HG03060 (cell line): ENCODE data around the gene DPF1.
"Not testable (repeated sequence)": the region's sequence is repeated elsewhere in the genome, so short reads cannot be mapped to it uniquely, and the experiment has no call there.

Experiments
- ATAC-seq: cut with Tn5 transposase; IDR thresholded peaks from one replicate; pipeline ENCODE4 v1.9.1; 2021; ENCODE audit warnings: low read depth, moderate number of reproducible peaks; ENCODE audit not compliant: unreplicated experiment

The DPF1 gene

DNA sequence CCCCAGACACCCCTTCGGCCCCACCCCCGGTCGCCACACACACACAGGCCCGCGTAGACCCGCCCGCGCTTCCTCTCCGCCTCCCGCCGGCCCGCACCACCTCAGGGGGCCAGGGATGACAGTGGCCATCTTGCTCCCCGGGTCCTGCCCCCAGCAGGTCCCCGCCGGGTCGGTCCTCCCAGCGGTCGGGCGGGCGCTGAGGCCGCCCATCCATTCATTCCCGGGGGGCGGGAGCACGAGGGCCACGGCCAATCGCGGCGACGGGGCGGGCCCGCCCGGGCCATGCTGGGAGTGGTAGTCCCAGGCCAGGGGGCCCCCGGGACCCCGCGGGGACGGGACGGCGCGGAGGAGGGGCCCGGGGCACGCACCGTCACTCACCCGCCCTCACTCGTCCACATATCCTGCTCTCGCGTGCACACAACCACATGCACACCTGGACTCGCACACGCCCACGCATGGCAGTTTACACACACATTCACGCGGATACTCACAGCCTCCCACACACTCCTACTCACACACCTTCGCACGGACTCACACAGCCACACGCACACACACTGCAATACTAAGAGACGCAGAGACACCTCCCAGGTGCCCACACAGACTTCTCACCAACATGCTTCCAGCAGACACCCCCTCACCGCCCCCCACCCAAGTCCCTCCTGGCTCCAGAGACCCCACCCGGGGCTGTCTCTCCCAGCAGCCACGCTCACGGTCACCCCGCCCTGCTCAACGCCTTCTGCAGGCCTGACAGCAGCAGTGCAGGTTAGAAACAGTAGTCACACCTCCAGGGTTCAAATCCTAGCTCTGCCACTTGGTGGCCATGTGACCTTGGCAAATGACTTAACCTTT lies at the start of gene DPF1:
TSS of gene DPF1 (minus strand) at position 209 of the 849 bp plus-strand sequence. CDS start at position 129, 80 bp downstream.
- ATAC-seq, result no peak

DNA sequence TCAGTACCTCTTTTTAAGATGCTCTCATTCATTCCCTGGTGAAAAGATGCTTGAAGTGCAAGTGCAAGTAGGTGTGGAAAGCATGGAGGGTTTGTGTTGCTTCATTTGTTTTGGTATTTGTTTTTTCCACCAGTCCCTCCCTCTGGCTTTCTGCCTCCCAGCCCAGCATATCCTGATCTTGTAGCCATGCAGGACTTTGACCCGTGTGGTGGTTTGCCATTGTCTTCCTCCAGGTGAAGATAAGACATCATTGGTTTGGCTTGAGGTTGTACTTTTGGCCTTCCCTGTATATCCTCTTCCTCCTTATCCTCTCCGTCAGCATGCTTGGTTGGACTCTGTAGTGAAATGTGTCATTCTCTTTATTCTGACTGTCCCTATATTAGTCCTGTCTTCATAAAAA lies 49.5 kb upstream of the DPF1 start:
- no peak for ATAC-seq

DNA sequence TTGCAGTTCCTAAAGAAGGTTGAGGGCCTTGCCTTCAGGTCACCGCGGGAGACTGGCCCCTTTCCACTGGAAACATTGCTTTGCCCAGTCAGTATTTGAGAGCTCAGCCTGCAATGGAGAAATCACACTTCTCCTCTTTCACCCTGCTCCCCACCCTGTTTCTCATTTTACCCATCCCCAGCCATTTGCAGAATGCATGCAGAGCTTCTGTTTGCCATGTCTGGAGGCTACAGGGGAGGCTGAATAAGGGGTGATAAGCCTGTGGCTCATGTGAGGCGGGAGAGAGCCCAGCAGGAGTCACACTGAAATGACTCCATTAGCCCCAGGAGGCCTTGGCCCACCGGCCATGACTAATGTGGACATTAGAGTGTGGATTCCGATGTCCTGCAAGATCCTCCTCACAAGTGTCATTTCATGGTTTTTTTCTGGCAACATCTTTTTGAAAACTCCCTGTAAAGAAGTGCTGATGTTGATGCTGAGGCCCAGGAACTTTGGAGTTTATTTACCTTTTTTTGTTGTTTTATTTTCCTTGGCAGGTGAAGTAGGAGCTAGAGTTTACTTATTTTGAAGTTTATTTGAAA lies 46.7 kb upstream of the DPF1 start:
- no peak for ATAC-seq

DNA sequence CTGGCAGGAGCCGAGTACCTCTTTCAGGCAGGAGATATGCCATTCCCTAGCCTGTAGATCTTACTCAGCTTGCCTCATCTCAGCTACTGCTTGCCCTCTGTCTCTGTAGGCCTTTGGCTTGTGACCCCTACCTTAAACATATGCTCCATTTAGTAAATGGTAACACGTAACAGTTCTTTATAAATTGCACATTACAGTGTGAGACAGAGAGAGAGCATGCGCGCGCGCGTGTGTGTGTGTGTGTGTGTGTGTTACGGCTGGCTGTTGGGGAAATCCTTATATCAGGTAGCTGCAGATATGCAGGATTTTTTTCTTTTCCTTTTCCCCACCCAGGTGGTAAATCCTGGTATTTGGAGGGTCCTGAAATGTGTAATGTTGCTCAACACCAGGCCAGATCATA lies 44.5 kb upstream of the DPF1 start:
- ATAC-seq, result no peak

DNA sequence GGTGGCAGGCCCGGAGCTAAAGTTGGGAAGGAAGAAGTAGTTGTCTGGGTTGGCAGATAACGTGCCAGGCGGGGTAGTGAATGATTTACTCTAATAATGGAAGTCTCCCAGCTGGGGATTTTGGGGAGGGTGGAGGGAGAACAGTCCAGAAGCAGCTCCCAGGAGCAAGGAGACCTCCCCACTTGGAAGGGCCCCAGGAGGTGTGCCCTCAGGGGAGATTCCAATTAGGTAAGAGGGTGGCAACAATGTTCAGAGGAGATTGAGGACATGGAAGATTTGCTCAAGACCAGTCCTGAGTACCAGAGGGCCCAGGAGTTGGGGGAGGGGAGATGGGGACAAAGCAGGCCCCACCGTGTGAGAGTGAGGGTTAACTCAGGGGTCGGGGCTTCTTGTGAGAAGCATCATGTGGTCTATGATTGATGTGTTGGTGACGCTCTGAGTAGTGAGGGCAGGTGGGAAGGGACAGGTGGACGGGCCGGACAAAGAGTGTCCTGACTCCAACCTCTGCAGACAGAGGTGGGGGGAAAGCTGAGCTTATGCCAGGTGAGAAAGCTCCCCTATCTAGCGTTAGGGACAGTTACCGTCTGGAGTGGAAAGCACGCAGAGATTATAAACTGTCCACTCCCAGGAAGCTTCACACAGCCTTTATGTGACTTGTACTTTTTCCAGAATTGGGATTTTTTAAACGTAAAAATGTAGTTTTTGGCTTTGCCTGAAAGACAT lies 43.9 kb upstream of the DPF1 start:
- ATAC-seq, result no peak

DNA sequence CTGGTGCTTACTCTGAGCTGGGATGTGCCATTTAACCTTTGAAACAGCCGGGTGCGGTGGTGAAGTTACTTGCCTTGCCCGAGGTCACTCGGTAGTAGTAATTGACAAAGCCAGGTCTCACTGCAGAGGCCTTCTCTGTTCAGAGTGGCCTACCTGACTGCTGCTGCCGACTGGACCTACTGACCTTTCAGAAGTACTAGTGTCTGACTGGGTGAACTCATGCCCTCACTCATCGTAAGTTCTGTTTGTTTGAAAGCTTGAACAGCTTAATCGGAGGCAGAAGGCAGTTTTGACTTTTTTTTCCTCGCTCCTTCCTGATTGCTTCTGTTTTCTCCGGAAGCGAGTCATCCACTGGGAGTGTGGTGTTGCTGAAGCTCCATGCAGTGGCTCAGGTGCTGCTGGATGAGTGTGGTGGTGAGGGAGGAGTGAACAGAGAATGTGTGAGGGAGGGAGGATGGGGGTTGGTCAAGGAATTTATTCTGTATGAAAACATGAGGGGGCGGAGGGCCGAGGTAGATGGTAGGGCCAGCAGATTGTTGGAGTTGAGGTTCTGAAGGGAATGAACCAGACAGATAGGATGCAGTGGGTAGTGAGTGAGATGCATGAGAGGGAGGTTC lies 43.1 kb upstream of the DPF1 start:
- no peak for ATAC-seq

DNA sequence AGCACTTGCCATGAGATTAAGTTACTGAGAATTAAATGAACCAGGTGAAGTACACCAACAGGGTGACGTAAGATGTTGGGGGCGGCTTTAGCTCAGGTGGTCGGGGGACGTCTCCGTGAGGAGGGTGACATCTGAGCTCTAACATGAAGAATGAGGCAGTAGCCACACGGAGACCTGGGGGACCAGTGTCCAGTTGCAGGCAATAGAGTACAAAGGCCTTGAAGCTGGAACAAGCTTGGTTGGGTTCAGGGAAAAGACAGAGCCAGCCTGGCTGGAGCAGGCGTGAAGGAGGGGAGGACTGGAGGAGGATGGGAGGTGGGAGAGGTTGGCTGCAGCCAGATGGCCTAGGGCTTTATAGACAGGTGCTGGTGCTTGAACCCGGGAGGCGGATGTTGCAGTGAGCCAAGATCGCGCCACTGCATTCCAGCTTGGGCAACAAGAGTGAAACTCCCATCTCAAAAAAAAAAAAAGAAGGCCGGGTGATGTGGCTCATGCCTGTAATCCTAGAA lies 42.0 kb upstream of the DPF1 start:
- ATAC-seq, result no peak

DNA sequence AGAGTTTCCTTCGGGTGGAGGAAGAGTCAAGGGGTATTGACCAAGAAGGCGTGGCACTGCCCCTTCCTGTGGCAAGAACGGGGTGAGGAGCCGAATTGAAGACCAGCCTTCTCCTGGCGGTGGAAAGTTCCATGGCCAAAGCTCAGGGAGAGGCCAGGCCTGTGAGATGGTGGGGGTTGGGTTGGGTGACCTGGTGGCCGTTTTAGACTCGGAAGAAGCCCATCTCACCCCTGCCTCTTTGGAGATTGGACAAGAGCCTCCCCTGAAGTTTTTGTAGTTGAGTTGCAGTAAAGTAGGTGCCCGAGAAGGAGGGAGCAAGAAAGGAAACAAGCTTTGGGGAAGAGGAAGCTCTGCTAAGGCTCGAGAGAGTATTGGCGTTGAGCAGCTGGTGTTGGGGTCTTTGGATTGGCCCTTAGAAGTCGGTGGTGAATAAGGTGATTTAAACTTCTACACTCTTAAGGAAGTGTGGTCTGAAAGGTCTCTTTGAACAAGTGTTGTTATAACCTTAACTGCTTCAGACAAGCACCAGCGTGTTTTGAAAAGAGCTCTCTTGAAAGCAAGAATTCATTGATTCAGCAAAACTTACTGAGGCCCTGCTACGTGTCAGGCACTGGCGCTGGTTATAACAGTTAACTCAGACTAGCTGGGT lies 41.3 kb upstream of the DPF1 start:
- no peak for ATAC-seq

DNA sequence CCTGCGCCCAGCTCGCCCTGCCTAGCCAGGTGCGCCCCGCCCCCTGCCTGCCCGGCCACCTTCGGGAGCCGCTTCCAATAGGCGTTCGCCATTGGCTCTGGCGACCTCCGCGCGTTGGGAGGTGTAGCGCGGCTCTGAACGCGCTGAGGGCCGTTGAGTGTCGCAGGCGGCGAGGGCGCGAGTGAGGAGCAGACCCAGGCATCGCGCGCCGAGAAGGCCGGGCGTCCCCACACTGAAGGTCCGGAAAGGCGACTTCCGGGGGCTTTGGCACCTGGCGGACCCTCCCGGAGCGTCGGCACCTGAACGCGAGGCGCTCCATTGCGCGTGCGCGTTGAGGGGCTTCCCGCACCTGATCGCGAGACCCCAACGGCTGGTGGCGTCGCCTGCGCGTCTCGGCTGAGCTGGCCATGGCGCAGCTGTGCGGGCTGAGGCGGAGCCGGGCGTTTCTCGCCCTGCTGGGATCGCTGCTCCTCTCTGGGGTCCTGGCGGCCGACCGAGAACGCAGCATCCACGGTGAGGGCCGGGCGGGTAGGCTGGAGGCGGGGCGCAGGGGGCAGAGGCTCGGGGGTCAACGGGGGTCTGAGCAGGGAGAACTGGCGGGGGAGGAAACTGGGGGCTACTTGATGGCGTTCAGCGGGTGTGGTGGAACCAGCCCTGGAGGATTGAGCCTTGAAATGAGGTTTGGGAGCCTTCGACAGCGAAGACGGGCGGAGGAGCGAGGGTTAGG lies 40.6 kb upstream of the DPF1 start, which contains the start of gene SPINT2:
TSS of gene SPINT2 (plus strand) at position 88 of the 727 bp plus-strand sequence. CDS start at position 408, 320 bp downstream.
- ATAC-seq, result no peak

DNA sequence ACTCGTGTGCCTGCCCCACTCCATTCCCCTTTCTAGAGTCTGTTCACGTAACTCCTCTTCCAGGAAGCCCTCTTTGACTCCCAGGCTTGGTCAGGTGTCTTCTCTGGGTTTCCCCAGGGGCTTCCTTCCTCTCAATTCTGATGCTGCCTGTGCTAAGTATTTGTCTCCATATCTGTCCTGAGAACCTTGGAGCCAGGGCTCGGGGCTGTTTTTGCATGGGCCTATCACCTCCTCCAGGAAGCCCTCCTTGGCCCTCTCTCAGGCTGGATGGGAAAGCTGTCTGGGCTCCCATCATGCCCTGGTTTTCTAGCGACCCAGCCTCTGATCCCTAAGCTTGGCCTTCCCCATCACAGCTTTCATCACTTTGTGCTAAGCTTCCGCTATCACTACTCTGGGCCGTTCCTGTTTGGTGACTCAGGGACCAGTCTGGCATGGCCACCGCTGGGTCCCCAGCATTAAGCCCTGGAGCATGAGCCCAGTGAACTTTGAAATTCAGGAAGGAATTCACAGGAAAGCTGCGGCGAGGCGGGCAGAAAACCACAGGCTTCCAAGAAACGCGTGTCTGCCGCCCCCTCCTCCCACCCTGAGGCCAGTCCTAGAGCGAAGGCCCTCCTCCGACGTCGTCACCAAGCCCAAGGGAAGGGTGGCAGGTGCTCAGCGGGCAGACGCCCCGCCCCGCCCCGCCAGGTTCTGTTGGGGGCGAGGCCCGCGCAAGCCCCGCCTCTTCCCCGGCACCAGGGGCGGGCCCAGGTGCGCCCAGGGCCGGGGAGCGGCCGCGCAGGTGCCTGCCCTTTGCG lies 39.9 kb upstream of the DPF1 start:
- ATAC-seq, result no peak

DNA sequence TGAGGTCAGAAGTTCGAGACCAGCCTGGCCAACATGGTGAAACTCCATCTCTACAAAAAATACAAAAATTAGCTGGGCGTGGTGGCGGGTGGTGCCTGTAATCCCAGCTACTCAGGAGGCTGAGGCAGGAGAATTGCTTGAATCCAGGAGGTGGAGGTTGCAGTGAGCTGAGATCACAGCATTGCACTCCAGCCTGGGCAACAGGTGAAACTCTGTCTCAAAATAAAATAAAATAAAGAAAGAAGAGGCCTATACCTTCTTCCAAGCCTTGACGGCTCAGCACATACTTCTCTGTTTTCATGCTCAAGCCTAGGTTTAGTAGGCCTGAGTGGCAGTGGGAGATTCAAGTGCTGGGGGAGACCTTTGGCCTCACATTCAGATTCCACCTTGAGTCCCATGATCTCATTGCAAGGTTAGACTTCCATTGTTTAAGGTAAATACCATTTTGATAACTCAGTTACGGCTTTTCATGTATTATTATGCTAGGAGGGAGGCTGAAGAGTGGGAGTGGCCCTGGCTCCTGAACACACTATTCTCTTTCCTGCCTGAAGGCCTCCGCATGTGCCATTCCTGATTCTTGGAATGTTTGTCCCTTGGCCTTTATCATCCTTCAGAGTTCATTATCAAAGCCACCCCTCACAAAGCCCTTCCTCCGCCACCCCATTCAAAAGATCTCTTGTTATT lies 38.7 kb upstream of the DPF1 start:
- no peak for ATAC-seq

DNA sequence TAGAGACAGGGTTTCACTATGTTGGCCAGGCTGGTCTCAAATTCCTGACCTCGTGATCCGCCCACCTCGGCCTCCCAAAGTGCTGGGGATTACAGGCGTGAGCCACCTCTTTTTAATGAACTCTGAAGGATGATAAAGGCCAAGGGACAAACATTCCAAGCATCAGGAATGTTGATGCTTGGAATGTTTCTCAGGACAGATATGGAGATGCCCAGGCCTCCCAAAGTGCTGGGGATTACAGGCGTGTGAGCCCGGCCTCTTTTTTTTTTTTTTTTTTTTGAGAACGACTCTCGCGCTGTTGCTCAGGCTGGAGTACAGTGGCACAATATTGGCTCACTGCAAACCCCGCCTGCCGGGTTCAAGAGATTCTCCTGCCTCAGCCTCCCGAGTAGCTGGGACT lies 37.9 kb upstream of the DPF1 start:
- not testable (repeated sequence) for ATAC-seq

DNA sequence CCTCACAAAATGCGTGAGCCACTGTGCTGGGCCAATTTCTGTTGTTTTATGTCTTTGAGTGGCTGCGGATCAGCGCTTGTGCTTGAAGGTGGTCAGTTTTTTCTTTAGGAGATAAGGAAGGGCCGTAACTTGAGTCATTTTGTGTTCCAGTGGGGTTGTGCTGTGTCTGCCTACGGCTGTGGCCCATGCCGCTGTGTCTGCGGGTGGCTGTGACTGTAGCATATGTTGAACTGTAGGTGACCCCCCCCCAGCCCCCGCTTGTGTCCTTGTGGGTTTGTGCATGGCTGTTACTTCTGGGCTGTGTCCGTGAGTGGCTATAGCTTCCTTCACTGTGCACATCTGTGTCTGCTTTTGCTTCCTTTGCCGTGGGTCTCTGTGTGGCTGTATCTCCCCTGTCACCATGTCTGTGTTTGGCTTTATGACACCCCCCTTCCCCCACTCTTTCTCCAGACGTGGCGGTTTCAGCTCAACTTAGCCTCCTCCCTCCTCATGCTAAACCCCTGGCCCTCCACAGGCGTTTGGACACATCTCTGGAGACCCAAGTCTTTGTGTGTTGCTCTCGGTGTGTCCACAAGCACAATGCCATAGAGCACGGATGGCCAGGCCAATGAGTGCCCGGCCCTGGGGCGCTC lies 31.5 kb upstream of the DPF1 start:
- no peak for ATAC-seq

DNA sequence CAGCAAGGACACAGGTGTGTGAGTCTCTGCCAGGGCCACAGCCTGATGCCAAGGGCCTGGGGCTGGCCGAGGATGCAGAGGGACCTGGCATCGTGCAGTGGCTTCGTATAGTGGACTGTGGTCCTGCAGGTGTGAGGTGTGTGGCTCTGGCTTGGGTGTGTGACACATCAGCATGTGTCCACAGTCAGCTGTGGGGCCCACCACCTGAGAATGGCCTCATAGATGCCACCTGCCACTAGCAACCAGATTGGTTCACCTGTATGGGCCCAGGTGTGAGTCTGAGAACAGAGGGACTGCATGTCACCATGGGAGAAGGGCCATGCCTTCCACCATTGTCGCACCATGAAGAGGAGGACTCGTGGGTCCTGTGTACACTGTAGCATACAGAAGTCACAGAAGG lies 29.8 kb upstream of the DPF1 start:
- no peak for ATAC-seq

DNA sequence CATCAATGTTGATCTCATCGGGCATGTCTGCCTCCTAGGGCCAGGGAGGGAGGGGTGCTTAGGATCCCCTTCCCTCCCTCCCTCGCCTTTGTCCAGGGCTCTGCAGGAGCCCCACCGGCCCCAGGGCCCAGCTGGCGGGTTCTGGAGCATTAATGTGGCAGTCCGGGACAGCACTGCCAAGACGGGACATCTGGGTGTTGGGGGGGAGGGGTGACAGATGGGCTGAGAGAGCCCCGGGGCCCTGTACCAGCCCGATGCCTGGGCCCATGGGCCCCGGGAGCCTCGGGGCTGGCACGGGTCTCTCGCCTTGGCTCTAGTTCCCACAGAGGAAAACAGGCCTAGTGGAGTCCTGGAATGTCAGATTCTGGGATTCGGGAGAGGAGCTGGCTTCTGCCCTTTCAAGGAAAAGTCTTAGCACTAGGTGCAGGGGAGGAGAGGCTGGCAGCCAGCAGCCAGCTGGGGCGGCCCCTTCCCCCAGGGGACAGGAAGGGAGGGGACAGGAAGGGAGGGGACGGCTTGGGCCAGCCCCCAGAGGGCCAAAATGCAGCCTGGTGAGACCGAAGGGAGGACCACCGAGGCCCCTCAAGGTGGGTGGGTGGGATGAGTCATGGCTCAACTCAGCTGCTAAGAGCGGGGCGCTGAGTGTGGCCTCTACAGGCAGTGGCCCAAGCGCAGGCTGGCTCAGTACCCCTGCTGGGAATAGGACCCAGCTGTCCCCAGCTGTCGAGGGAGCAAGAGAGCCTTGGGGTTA lies 29.1 kb upstream of the DPF1 start:
- ATAC-seq, result no peak

DNA sequence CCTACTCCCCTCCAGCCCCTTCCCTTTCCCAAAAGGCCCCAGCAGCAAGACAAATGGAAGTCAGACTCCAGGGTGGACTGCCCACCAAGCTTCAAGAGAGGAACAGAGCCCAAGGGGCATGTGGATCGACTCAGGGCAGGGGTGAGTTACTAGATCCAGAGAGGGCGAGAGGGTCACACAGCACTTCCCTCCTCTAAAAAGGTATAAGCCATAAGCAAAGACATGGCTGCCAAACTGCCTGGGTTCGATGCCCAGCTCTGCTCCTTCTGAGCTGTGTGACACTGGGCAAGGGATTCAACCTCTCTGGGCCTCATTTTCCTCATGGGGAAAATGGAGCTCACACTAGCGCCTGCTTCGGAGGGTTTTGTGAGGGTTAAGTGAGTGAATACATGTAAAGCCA lies 28.4 kb upstream of the DPF1 start:
- ATAC-seq, result no peak

DNA sequence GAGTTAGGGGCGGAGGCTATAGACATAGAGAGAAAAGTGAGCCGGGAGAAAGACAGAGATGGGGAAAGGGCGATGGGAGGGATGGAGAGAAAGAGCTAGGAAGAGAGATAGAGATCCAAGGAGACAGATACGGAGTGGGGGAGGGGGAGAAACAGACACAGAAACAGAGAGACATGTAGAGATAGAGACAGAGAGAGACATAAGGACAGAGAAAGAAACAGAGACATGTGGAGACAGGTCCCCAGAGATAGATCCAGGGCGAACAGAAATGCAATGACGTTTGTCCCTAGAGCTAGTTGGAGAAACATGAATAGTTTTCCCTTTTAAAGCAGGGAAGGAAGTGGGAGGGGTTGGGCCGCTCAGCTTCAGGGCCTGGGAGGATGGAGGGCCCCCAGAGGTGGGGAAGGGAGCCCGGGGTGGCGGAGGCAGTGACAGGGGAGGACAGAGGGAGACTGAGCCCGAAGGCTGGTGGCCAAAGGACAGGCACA lies 27.6 kb upstream of the DPF1 start:
- no peak for ATAC-seq
